Right renal pelvis (tissue), 4 donors: ENCODE results near the gene JMJD4. TPM values are rescaled to one million over a fixed set of nuclear protein-coding genes. Genes with fewer than 3 reads are reported as not detected.

ENCODE experiments used
- DNase-seq, 4 donors: peaks; one replicate each; pipeline ENCODE4 v3.0.0-alpha.2; 2013; ENCODE audit warnings: low read depth in 4 of 4, low spot score in 3 of 4, missing footprints in 1 of 4
- polyA plus RNA-seq, 4 donors: library from polyadenylated mRNA; unstranded; fragments of 120-200 nt; gene quantifications; one replicate each; pipeline ENCODE4 v1.2.1, GENCODE V29; 2013; ENCODE audit not compliant: insufficient read length in 4 of 4

JMJD4 gene, protein sequence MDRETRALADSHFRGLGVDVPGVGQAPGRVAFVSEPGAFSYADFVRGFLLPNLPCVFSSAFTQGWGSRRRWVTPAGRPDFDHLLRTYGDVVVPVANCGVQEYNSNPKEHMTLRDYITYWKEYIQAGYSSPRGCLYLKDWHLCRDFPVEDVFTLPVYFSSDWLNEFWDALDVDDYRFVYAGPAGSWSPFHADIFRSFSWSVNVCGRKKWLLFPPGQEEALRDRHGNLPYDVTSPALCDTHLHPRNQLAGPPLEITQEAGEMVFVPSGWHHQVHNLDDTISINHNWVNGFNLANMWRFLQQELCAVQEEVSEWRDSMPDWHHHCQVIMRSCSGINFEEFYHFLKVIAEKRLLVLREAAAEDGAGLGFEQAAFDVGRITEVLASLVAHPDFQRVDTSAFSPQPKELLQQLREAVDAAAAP
- 10 to 100 TPM; 15.9 to 20.4 (median 17.9) TPM for polyA plus RNA-seq

DNA sequence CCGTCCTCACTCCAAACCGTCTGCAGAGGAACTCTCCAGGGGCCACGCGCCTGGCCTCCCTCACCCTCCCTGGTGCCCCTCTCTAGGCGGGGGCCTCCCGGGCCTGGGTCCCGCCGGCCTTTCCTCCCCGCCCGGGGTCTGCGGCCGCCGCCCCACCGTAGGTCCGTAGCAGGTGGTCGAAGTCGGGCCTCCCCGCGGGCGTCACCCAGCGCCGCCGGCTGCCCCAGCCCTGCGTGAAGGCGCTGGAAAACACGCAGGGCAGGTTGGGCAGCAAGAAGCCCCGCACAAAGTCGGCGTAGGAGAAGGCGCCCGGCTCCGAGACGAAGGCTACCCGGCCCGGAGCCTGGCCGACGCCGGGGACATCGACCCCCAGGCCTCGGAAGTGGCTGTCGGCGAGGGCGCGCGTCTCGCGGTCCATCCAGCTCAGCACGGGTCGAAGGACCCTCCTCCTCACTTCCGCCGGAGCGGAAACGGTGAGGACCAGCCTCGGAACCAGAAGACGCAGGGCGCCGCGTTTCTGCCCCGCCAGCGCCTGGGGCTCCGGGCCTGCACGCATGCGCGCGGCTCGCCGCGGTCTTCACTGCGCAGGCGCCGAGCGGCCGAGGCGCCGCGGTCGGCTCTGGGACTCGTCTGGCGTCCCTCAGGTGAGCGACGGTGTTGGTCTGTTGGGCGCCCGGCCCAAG lies at the start of gene JMJD4, which contains the start of gene SNAP47:
Gene JMJD4 (minus strand): TSS at position 447 of the 683 bp plus-strand sequence. CDS start 29 bp downstream, at position 418.
Gene SNAP47 (plus strand): TSS at position 580 of the 683 bp plus-strand sequence. CDS start 12,302 bp downstream, outside the sequence.
- DNase-seq = peak; percentile 83 to 89 (median 86)

DNA sequence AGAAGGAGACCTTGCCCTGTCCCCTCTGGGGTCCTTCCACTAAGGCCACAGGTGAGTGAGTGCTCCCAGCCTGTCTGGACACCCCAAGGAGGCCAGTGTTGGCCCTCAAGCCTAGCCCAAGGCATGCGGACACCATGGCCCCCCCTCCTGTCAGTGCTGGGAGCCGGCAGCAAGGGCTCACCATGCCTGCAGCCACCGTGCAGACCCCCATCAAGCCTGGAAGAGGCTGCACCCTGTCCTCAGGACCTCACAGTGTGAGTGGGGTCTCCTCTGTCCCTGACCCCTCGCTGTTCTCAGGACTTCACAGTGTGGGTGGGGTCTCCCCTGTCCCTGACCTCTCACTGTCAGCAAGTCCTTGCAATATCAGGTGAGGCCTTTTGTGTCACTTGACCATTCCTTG lies 47.1 kb upstream of the JMJD4 start:
- DNase-seq = no peak

DNA sequence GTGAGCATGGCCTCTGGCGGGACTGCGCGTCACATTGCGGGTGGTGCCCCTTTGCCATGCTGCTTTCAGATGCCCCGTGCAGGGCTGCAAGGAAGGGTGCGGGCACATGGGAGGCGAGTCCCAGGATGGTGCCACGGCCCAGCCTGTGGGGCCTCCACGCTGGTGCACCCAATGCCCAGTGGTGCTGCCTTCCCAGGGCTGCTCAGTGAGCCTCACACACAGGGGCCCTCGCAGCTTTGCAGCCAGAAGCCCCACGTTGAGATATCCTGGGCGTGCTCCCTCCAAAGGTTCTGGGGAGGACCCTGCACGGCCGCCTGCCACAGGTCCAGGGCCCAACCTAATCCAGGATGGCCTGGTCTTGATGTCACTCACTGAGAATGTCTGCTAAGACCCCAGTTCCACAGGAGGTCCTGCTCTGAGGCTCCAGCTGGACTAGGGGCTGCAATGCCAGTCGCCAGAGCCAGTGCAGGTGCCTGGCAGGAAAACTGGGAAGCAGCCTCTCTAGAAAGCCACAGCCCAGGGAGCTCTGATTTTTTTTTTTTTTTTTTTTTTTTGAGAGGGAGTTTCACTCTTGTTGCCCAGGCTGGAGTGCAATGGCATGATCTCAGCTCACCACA lies 46.3 kb upstream of the JMJD4 start:
- no peak for DNase-seq

DNA sequence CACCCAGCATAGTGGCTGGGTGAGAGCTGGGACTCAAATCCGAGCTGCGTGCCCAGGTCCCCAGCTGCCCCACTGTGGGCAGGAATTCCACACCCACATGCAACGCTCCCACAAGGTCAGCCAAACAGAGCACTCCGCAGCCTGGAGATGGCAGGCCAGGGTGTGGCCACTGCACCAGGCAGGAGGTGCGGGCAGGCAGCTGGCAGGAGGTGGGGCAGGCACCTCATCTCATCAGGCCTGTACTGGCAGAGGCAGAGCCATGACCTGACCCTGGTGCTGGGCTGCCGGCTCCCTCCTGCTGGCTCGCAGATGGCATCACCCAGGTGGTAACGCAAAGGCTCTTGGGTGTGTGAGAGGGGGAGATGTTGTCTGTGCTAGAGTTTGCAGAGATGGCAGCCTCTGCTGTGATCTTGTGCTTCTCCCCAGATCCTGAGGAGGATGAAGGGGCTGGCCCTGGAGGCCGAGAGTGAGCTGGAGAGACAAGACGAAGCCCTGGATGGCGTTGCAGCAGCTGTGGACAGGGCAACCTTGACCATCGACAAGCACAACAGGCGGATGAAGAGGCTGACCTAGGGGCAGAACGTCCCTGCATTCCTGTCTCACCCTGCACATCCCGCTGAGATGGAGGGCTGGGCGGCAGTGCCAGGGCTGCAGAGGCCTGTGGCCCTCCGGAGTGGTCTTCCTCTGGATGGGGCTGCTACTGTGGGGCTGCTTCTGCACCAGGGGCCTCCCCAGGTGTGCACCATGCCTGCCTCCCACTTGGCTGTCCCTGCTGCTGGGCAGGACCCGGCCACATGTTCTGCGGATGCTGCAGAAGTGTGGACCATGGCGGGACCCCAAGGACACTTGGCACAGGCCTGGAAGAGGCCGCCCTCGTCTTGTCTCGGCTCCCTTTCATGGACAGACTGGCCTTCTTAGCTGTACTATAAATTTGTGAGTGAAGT lies 45.3 kb upstream of the JMJD4 start:
- no peak for DNase-seq

DNA sequence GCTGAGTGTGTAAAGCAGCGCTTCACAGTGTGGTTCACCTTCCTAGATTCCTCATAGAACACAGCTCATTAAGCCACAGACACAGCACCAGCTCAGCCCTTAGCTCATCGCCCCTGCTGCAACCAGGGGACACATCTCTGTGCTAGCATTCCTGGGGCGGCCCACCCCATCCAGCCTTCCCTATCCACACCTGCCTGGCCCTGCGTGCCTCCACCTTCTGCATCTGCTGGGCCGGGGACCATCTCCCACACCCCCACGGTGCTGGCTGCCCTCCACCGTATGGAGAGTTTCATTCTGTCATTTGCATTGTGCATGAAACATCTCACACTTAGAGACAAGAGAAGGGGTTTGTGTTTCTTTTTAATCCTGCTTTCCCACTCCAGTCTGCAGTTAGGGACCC lies 44.6 kb upstream of the JMJD4 start:
- no peak for DNase-seq

DNA sequence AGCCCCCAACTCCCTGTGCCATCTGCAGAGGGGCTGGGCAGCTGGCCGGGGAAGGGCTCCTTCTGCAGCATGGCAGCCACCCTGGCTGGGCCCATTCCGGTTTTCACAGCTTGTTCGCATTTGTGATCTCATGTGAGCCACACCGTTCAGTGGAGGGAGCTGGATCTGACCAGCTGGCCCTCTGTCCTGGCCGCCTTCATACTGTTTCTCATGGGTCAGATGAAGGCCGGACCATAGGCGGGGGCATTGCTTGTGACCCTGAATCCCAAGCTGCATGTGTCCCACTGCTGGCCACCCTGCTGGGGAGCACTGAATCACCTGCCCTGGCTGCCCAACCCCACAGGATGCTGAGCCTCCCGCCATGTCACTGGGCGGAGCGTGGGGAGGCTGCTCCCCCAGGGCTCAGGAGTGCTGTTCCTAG lies 43.9 kb upstream of the JMJD4 start:
- DNase-seq = no peak

DNA sequence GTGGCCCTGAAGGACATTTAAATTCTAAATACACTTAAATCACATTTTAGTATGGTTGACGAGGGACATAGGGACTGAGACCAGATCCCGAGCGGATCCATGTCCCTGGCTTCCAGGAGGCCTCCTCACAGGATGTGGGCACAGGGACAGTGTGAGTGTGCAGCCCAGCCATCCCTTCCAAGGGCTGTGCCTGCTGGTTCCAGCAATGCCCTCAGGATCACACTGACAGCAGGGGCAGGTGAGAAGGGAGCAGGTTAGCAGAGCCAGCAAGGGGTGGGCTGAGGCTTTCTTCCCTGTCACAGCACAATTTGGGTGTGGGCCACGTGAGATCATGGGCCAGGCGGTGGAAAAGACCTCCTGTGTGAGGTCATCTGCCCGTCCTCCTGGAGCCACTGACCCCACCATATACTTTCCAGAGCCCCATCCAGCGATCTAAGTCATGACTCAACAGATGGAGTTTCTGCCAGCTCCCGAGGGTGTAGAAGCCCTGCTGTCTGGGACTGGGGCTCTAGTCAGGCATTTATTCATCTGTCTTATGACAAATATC lies 43.4 kb upstream of the JMJD4 start:
- DNase-seq = no peak

DNA sequence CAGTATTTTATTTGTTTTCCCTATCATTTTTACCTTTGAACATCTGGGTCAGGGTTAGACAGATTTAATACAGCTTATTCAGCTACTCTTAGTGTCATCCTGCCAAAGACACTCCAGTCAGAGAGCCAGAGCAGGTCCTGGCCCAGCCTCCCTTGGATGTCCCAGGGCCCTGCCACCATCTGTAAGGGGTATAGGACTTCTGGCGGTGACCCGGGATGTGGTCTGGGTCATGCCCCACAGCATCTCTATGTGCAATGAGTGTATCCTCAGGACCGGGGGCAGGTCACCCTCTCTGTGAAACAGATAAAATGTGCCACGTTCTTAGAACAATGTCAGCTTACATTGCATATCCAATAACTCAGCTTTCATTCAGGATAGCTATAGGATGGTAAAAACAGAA lies 42.5 kb upstream of the JMJD4 start:
- DNase-seq = no peak

DNA sequence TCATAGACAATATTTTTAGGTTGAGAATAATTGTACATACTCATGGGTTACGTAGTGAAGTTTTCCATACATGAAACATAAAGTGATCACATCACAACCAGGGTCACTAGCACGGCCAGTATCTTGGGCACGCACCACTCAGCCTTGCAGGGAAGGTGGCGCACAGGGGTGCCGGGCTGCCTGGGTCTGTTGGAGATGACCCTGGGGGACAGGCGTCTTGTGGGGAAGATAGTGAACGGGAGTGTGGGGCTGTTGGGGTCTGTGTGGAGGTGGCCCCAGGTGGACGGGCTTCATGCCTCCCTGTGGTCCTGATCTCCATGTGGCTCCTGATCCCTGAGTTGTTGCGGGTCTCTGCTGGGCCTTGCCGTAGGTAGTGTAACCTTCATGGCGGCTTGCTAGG lies 42.1 kb upstream of the JMJD4 start:
- no peak for DNase-seq

DNA sequence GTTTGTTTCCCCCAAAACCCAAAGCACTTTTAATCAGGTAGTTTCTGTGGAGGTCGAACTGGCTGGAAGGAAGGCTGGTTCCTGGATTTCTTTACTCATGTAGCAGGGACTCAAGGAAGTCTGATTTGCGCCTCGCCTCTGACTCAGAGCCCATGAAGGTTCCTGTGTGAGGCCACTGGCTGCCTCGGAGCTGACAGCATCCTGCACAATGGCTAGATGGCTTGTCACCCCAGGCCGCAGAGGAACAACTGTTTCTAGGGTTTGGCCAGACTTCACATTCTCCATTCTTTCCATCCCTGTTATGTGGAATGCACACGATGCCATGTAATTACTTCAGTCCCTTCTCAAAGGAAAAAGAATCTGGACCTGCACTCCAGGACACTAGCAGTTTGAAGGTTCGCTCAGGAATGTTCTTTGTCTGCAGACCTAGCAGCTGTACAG lies 41.2 kb upstream of the JMJD4 start:
- no peak for DNase-seq

DNA sequence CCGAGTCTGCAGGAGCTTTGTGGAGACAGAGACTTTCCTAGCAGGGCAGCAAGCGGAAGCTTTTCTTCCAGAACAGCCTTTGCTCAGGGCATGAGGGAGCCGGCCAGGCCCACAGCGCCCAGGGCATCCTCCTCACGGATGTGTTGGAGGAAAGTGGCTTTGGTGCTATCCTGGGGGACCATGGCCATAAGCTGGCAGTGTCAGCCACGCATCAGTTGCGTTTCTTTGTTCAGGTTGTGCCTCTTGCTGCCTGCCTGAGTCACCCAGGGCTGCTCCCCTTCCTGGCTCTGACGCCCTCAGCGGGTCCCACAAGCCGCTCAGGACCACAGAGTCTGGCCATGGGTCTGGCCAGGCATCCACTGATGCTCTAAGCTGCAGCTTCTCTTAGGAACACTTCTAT lies 40.7 kb upstream of the JMJD4 start:
- DNase-seq = no peak

DNA sequence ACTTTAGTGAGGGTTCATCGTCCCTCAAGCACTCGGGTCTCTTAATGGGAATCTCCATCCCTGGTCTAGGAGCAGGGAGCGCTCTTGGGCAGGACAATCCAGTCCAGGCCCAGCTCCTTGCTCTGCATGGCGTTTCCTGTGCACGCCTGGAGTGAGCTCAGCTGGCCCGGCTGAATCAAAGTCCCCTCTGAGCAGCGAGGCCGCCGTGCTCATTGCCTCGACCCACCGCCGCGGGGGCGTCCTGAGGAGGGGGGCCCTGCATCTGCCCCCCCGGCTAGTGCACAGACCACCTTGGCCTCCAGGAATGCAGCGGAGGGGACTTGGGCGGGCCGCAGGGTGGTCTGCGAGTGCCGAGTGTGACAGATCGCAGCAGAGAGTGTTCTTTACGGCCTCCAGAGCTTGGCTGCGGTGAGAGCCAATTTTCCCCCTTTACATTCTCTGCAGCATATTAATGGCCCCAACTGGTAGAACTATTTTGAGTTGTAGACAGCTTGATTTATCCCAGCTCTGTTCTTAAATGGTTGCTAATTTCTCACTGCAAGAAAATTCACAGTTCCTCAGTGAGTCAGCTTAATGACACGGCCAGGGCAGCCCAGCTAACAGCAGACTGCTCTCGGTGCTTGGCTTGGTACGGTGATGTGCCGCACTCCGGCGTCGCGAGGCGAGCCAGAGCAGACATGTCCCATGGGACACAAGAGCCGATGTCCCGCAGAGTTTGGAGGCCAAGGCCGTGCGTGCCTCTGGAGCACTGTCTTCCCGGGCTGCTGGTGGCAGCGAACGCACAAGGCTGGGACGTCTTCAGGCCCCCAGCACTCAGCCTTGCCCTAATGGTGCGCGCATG lies 39.9 kb upstream of the JMJD4 start:
- no peak for DNase-seq

DNA sequence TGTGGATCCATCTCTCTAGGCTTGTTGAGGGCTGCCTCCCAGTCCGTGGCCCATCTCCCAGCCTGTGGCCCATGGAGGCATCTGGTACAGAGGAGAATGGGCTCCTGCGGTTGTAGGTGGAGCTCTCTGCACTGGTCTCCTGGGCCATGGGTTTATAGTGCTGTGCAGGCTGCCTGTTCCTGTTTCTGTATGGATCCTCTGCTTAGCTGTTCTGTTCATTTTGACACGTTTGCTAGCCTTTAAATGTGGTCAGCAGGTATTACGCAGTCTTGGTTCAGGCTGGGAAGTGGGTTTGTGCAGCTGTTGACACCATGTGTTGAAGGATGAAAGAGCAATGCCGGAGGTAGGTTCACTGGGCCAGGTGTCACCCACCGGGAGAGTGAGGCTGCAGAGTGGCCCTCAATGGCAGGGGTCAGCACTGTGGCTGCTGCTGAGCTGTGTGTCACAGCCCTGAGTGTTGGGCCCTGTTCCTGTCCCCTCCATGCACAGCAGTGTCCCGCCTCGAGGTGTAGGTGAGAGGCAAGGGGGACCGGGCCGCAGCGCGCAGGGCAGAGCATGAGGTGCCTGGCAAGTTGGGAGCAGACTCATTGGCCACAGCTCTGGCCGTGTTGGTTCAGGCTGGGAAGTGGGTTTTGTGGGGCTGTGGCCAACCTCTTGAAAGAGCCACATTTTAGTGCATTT lies 39.1 kb upstream of the JMJD4 start:
- no peak for DNase-seq

DNA sequence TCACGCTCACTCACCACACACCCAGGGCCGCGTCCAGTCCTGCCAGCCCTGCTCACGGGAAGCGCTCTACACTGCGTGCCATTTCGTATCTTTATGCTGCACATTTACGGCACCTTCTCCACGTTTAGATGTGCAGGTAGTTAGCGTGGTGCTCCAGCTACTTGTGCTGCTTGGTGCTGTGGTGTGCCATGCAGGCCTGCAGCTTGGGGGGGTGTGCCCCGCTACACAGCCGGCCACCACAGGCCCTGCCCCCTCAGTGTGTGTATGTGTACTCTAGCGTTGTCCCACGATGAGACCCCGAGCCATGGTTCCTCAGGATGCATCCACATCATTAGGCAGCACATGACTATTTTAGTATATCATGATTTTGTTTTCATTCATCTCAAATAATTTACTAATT lies 38.5 kb upstream of the JMJD4 start:
- no peak for DNase-seq

DNA sequence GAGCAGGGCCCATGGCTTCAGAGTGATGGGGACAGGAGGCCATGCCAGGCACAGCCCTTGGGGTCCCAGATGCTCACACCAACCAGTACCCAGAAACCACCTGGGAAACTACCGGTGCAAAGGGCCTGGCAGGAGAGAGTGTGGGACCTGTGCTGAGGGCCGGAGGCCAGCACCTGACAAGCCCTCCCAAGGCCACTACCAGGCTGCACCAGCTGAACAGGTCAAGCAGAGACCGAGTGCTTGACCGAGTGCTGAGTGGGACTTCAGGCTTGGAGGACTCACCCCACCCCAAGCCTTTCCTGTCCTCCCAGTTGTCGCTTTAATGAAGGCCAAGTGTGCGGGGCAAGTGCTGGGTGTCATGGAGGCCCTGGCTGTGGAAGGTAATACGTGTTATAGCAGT lies 36.7 kb upstream of the JMJD4 start:
- DNase-seq = no peak

DNA sequence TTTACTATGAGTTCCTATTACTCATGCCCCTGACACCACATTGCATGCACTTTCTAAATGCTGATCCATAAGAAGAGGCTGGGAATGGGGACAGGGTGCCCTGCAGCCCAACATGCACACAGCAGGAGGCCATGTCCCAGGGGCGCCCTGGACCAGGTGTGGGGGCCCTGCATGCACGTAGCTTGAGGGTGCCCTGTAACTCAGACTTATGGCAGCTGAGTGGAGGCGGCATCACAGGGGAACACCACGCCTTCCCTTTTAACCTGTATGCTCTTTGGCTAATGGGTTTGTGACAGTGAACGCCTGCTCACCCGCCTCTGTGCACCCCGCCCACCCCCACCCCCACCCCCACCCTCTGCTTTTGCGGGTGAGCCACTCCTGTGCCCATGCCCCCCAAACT lies 36.2 kb upstream of the JMJD4 start:
- no peak for DNase-seq

DNA sequence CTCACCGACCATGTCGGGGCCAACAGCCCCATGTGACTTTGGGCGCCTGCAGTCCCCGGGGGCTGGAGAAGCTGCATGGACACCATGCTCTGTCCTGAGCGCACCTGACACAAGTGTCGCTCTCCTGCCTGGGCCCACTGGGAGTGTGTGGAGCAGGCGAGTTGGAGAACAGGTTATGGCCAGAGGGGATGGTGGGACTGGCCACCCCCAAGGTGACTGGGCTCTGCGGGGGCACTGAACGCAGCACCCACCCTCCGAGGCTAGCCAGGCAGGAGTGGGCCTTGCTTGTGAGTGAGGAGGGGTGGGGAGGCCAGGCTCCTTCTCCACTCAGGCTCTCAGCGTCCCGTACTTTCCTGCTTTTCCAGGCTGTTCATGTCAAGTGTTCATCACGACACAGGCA lies 35.7 kb upstream of the JMJD4 start:
- DNase-seq = no peak

DNA sequence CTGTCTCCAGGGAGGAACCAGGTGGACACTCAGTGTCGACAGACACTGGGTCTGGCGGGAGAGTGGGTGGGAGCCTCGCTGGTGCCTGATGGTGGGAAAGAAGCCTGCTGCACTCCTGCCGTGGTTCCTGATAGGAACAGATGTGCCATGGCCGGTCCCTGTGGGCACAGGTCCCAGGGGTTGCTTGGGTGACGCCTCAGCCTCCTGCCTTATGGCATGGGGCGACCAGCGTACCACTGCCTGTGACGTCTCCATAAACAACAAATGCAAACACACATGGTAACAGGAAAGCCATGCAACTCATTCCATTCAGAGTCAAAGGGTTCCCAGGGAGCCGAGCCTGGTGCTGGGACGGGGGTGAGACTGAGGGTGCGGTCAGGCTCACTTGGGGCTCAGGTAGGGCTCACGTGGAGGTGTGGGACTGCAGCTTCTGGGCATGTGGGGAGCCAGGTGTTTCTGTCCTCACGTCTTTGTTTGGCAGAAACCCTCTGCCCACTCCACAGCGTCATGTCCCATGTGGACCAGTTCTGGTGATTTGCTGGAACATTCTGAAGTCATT lies 34.9 kb upstream of the JMJD4 start:
- no peak for DNase-seq
